BLaER1 treated with 17β-estradiol and CSF1 and Interleukin-3, amounts not matched to agents 10 nM and 100 nM (cell line): ENCODE results near the gene TADA3.

Experiments used
- H3K27ac ChIP-seq, 11 experiments: shearing (Covaris generic); formaldehyde crosslinking; 2 replicates each; pipeline ENCODE4 v1.8.1; 2022
- H3K27me3 ChIP-seq, 11 experiments: shearing (Covaris generic); formaldehyde crosslinking; 2 replicates each; pipeline ENCODE4 v1.8.1; 2022
- H3K36me3 ChIP-seq, 11 experiments: shearing (Covaris generic); formaldehyde crosslinking; 2 replicates each; pipeline ENCODE4 v1.8.1; 2022
- H3K4me1 ChIP-seq, 10 experiments: shearing (Covaris generic); formaldehyde crosslinking; 2 replicates each; pipeline ENCODE4 v1.8.1; 2022
- H3K4me2 ChIP-seq, 11 experiments: shearing (Covaris generic); formaldehyde crosslinking; 2 replicates each; pipeline ENCODE4 v1.8.1; 2022
- H3K4me3 ChIP-seq, 10 experiments: shearing (Covaris generic); formaldehyde crosslinking; 2 replicates each; pipeline ENCODE4 v1.8.1; 2022
- H3K9ac ChIP-seq, 11 experiments: shearing (Covaris generic); formaldehyde crosslinking; 2 replicates each; pipeline ENCODE4 v1.8.1; 2022
- H3K9me3 ChIP-seq, 11 experiments: shearing (Covaris generic); formaldehyde crosslinking; replicated peaks in 1 of 11; 2 replicates each; pipeline ENCODE4 v1.8.1; 2022
- H4K20me1 ChIP-seq, 11 experiments: shearing (Covaris generic); formaldehyde crosslinking; 2 replicates each; pipeline ENCODE4 v1.8.1; 2022
- Cebpa-rat ChIP-seq, 11 experiments: shearing (Covaris generic); IDR thresholded peaks; 2 replicates each; pipeline ENCODE4 v1.8.1; 2022

Gene TADA3

GRCh38 chr3:9769012-9769411, 23.3 kb downstream of the TADA3 start:
- H3K4me3 ChIP-seq: peak overlapping the region in 2 of 10 experiments; percentile 37 to 49; a peak in 2 of 20 replicates
- H4K20me1 ChIP-seq: peaks cover 0 to 25% (median 0%) of the 10 kb centered on the region in 11 experiments; a peak in 5 of 22 replicates
- H3K36me3 ChIP-seq: no peaks in the 10 kb centered on the region
- no peak overlapping the region for H3K27ac ChIP-seq
- peaks cover 6 to 48% (median 10%) of the 10 kb centered on the region in 10 experiments; a peak in 15 of 20 replicates for H3K4me1 ChIP-seq
- H3K9me3 ChIP-seq: no peaks in the 10 kb centered on the region
- TF ChIP-seq Cebpa-rat (IDR thresholded peaks at IDR 0.05): no peak
- H3K9ac ChIP-seq: peak overlapping the region in 4 of 11 experiments; percentile 6 to 62 (median 15); a peak in 2 of 22 replicates
- H3K27me3 ChIP-seq: peaks cover 22 to 42% (median 30%) of the 10 kb centered on the region in 11 experiments
- H3K4me2 ChIP-seq: peak overlapping the region in 3 of 11 experiments; percentile 70 to 90 (median 80); a peak in 6 of 22 replicates

- H3K27ac ChIP-seq: no peak overlapping the region
- no peak for TF ChIP-seq Cebpa-rat (IDR thresholded peaks at IDR 0.05)
- peaks cover 22 to 42% (median 30%) of the 10 kb centered on the region in 11 experiments for H3K27me3 ChIP-seq
- H3K4me1 ChIP-seq: peaks cover 6 to 48% (median 10%) of the 10 kb centered on the region in 10 experiments; a peak in 15 of 20 replicates
- H3K4me3 ChIP-seq: no peak overlapping the region
- no peaks in the 10 kb centered on the region for H3K36me3 ChIP-seq
- peak overlapping the region in 3 of 11 experiments; percentile 76 to 90 (median 83); a peak in 4 of 22 replicates for H3K4me2 ChIP-seq
- H3K9ac ChIP-seq: no peak overlapping the region
- peaks cover 0 to 25% (median 0%) of the 10 kb centered on the region in 11 experiments; a peak in 5 of 22 replicates for H4K20me1 ChIP-seq
- no peaks in the 10 kb centered on the region for H3K9me3 ChIP-seq
Observed at GRCh38 chr3:9768141-9768775, 24.0 kb downstream of the TADA3 start.

- Histone ChIP-seq H3K4me3 (no peak overlapping the region), H3K9me3 (no peaks in the 10 kb centered on the region), H4K20me1 (peaks cover 0 to 29% (median 0%) of the 10 kb centered on the region in 11 experiments; a peak in 5 of 22 replicates), H3K27ac (no peak overlapping the region), H3K27me3 (peaks cover 22 to 39% (median 30%) of the 10 kb centered on the region in 11 experiments), H3K4me2 (peak overlapping the region in 5 of 11 experiments; percentile 5 to 83 (median 68); a peak in 8 of 22 replicates), H3K9ac (no peak overlapping the region), H3K36me3 (no peaks in the 10 kb centered on the region), H3K4me1 (peaks cover 6 to 48% (median 10%) of the 10 kb centered on the region in 10 experiments; a peak in 15 of 20 replicates)
- no peak for TF ChIP-seq Cebpa-rat (IDR thresholded peaks at IDR 0.05)
Observed at GRCh38 chr3:9767418-9767817, 24.9 kb downstream of the TADA3 start.

GRCh38 chr3:9765865-9766264, 26.4 kb downstream of the TADA3 start:
- H3K4me1 ChIP-seq: peaks cover 6 to 48% (median 10%) of the 10 kb centered on the region in 10 experiments; a peak in 15 of 20 replicates
- H3K9me3 ChIP-seq: no peaks in the 10 kb centered on the region
- peaks cover 0 to 29% (median 0%) of the 10 kb centered on the region in 11 experiments; a peak in 5 of 22 replicates for H4K20me1 ChIP-seq
- H3K4me2 ChIP-seq: peak overlapping the region in 1 of 11 experiments; percentile 13; a peak in 1 of 22 replicates
- no peak overlapping the region for H3K27ac ChIP-seq
- H3K27me3 ChIP-seq: peaks cover 21 to 29% (median 27%) of the 10 kb centered on the region in 11 experiments
- no peak for TF ChIP-seq Cebpa-rat (IDR thresholded peaks at IDR 0.05)
- no peak overlapping the region for H3K9ac ChIP-seq
- H3K4me3 ChIP-seq: no peak overlapping the region
- H3K36me3 ChIP-seq: 0 out of 22 replicates have a peak, but pooled peaks cover 0 to under 1% (median 0%) of the 10 kb centered on the region in 11 experiments

- H3K9ac ChIP-seq: no peak overlapping the region
- H4K20me1 ChIP-seq: peaks cover 0 to 4% (median 0%) of the 10 kb centered on the region in 11 experiments; a peak in 3 of 22 replicates
- no peaks in the 10 kb centered on the region for H3K9me3 ChIP-seq
- peaks cover 0 to 22% (median 3%) of the 10 kb centered on the region in 10 experiments; a peak in 9 of 20 replicates for H3K4me1 ChIP-seq
- no peak overlapping the region for H3K4me2 ChIP-seq
- peaks cover 0 to 24% (median 6%) of the 10 kb centered on the region in 11 experiments; a peak in 14 of 22 replicates for H3K36me3 ChIP-seq
- no peak for TF ChIP-seq Cebpa-rat (IDR thresholded peaks at IDR 0.05)
- H3K4me3 ChIP-seq: no peak overlapping the region
- no peaks in the 10 kb centered on the region for H3K27me3 ChIP-seq
- H3K27ac ChIP-seq: no peak overlapping the region
Observed at GRCh38 chr3:9762871-9763270, 29.4 kb downstream of the TADA3 start.

- no peak overlapping the region for H3K27ac ChIP-seq
- H3K9ac ChIP-seq: no peak overlapping the region; a peak in 1 of 22 replicates
- no peaks in the 10 kb centered on the region for H3K27me3 ChIP-seq
- peaks cover 0 to 13% (median 0%) of the 10 kb centered on the region in 10 experiments; a peak in 6 of 20 replicates for H3K4me1 ChIP-seq
- H3K4me3 ChIP-seq: no peak overlapping the region
- peaks cover 0 to 4% (median 0%) of the 10 kb centered on the region in 11 experiments; a peak in 3 of 22 replicates for H4K20me1 ChIP-seq
- no peak for TF ChIP-seq Cebpa-rat (IDR thresholded peaks at IDR 0.05)
- H3K9me3 ChIP-seq: no peaks in the 10 kb centered on the region
- H3K36me3 ChIP-seq: peaks cover 9 to 34% (median 16%) of the 10 kb centered on the region in 11 experiments; a peak in 21 of 22 replicates
- no peak overlapping the region for H3K4me2 ChIP-seq
Observed at GRCh38 chr3:9761919-9762318, 30.4 kb downstream of the TADA3 start.

- Histone ChIP-seq H4K20me1 (peaks cover 0 to 4% (median 0%) of the 10 kb centered on the region in 11 experiments; a peak in 3 of 22 replicates), H3K36me3 (peaks cover 18 to 43% (median 25%) of the 10 kb centered on the region in 11 experiments; a peak in 21 of 22 replicates)
Observed at GRCh38 chr3:9760779-9761505, 31.3 kb downstream of the TADA3 start.

GRCh38 chr3:9757427-9757826, 34.8 kb downstream of the TADA3 start:
- Histone ChIP-seq H3K27ac (no peak overlapping the region), H3K4me3 (no peak overlapping the region), H4K20me1 (no peaks in the 10 kb centered on the region; a peak in 2 of 22 replicates), H3K4me1 (peaks cover 19 to 26% (median 22%) of the 10 kb centered on the region in 10 experiments), H3K36me3 (peaks cover 19 to 54% (median 37%) of the 10 kb centered on the region in 11 experiments; a peak in 21 of 22 replicates), H3K9me3 (no peaks in the 10 kb centered on the region), H3K9ac (no peak overlapping the region), H3K4me2 (no peak overlapping the region), H3K27me3 (no peaks in the 10 kb centered on the region)
- no peak for TF ChIP-seq Cebpa-rat (IDR thresholded peaks at IDR 0.05)

More at GRCh38 chr3:9760779-9761505, 31.3 kb downstream of the TADA3 start:
- peaks cover 0 to 3% (median 0%) of the 10 kb centered on the region in 10 experiments; a peak in 2 of 20 replicates for H3K4me1 ChIP-seq
- H3K4me2 ChIP-seq: no peak overlapping the region
- H3K9me3 ChIP-seq: no peaks in the 10 kb centered on the region
- no peak for TF ChIP-seq Cebpa-rat (IDR thresholded peaks at IDR 0.05)
- no peaks in the 10 kb centered on the region for H3K27me3 ChIP-seq
- H3K4me3 ChIP-seq: no peak overlapping the region
- H3K27ac ChIP-seq: no peak overlapping the region
- H3K9ac ChIP-seq: no peak overlapping the region
